GM19468 (cell line): ENCODE measurements around the gene OR6C6.
"Not testable (repeated sequence)": the region's sequence is repeated elsewhere in the genome, so short reads cannot be mapped to it uniquely, and the experiment has no call there.

Experiments used
- ATAC-seq: cut with Tn5 transposase; IDR thresholded peaks from one replicate; pipeline ENCODE4 v1.9.1; 2021; ENCODE audit warnings: mild to moderate bottlenecking, moderate library complexity, moderate number of reproducible peaks; ENCODE audit not compliant: unreplicated experiment; ENCODE audit errors: extremely low read depth

The OR6C6 gene

GRCh38 chr12:55296469-55296868 is at the start of gene OR6C6:
OR6C6 (minus strand) TSS chr12:55296569; CDS start chr12:55295232, 1,337 bp downstream.
- ATAC-seq: no peak

DNA sequence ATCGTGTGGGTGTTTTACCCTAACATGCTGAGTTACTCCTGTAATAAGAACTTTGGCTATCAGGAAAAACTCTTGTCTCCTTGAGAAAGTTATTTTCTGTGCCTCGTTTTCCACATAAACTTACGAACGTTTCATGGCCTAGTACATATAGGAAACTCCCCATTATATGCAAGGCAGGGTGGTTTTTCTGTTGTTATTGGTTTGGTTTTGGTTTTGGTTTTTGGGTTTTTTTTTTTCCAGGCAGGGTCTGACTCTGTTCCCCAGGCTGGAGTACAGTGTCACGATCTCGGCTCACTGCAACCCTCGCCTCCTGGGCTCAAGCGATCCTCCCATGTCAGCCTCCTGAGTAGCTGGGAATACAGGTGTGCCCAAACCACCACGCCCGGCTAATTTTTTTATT is 39.6 kb upstream of the OR6C6 start:
- ATAC-seq: no peak

- ATAC-seq: no peak
Measured at GRCh38 chr12:55330446-55330845, 34.1 kb upstream of the OR6C6 start, which contains the start of gene OR6C3. OR6C3 (plus strand) TSS chr12:55330746; CDS start chr12:55331701, 955 bp downstream.

- not testable (repeated sequence) for ATAC-seq
Measured at GRCh38 chr12:55325801-55326200, 29.4 kb upstream of the OR6C6 start.

DNA sequence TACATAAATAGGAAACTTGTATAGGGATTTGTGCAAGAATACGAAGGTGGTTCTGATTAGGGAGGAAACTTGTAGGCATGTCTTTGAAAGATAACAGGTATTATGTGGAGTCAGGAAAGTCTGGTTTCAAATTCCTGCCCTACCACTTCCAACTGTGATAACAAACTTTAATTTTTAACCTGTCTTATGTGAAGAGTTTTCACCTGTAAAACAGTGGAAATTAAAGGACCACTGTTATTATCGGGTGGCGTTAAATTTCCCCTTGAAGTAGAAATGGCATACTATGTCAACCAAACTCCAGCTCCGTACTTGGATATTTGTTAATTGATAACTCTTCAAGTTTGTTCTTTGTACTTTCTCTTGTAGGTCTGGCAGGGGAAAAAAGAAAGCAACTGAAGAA is 23.8 kb upstream of the OR6C6 start:
- ATAC-seq: no peak

DNA sequence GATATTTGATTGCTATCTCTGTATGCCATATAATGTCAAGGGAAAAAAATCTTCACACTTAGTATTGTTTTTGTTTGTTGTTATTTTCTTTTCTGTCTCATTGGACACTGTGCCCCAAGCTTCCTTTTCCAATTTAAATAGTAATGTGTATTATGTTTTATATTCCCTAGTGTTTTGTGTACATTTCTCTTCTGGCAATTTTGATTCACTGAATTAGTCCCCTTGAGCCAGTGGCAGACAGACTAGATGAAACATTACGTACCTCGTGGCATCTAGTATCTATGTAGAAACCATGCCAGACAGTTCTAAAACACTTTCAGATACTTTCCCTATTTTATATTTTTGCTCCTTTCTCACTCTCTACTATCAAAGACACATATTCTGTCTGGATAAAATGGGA is 17.7 kb upstream of the OR6C6 start, which contains the start of gene OR6C1:
Gene OR6C1 (plus strand): TSS at position 301 of the 400 bp plus-strand sequence. CDS start 6,257 bp downstream, outside the sequence.
- no peak for ATAC-seq

DNA sequence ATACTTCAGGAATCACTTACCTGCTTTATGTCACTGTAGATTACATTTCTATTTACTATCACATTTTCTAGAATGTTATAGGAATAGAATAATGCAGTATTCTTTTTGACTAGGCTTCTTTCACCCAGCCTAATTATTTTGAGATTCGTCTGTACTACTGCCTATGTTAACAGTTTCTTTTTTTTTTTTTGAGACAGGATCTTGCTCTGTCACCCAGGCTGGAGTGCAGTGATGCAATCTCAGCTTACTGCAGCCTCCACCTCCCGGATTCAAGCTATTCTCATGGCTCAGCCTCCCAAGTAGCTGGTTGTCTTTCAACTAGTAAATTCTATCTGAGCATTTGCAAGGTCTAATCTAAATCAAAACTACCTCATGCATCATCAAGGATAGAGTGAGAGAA is 6.4 kb downstream of the OR6C6 start:
- no peak for ATAC-seq

DNA sequence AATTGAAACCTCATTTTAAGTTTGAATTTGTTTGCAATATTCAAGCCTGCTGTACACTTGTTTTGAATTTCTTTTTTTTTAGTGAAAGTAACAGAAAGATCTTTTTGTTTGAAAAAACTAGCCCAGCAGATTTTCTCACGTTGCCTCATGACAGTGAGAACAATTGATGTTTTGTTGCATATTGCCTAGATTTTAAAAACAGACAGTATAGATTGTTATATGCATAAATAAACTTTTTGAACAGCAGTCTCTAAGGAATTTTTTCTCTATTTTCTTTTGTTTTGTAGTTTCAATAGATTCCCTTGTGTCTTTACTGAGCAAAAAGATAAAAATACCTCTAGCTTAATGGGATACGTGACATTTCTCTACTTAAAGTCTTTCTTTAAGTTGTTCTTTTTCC is 15.4 kb downstream of the OR6C6 start:
- no peak for ATAC-seq

DNA sequence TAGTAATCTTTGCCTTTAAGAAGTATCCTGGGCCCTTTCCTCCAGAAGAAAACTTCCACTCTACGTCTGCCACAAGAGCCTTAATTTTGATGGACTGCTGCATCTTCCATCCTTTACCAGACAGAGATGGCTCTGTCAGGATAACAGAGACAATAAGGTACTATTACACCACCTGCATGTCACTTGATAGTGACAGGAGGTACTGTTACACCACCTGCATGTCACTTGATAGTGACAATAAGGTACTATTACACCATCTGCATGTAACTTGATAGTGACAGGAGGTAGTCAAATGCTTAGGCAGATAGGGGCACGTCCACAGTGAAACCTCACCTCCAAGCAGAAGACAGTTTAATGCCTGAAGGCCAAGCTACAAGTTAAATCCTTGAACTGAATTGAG is 38.1 kb downstream of the OR6C6 start:
- ATAC-seq: no peak

- ATAC-seq: no peak
Measured at GRCh38 chr12:55256831-55257230, 39.5 kb downstream of the OR6C6 start.

DNA sequence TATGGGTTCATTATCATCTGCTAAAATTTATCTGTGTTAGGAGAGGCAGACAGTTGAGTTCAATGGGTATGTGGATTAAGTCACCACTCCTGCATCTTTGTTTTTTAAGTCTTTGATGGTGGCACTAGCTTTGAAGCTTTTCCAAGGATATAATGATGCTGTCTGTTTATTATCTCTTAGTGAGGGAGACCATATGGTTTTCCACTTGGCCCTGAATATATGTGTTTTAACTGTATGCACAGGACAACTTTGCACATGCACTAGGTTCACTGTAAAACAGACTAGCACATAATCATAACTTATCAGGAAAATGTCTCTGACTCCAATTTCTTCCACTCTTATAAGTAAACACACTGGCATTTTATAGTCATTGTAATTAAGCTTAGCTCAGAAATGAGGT is 43.1 kb downstream of the OR6C6 start:
- ATAC-seq: no peak

DNA sequence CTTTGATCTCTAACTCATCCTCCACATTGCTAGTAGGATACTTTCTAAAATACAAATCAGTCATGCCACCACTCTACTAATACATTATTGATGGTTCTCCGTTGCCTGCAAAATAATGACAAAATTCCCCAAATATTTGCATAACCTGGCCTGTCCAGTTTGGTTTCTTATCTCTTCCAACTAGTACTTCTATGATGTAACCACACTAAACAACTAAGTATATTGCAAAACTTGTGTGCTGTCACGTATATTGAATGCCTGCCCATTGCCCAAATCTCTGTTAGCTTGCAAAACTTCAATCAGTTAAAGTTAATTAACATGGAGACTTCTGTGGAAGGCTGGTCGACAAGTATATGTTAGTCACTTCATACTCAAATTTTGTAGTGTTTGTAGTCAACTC is 45.4 kb downstream of the OR6C6 start:
- no peak for ATAC-seq

GRCh38 chr12:55246159-55246558 is 50.2 kb downstream of the OR6C6 start:
- ATAC-seq: no peak

GRCh38 chr12:55244309-55244708 is 52.1 kb downstream of the OR6C6 start, which contains the start of gene OR6C74:
OR6C74 (plus strand) TSS chr12:55244609; CDS start chr12:55247288, 2,679 bp downstream.
- ATAC-seq: no peak
